Kidney epithelial cell (primary cell): ENCODE data around the gene KIDINS220. TPM values are rescaled to one million over a fixed set of nuclear protein-coding genes. Genes with fewer than 3 reads are reported as not detected.

ENCODE experiments used
- DNase-seq: peaks from one replicate; pipeline ENCODE4 v3.0.0-alpha.2; 2010; ENCODE audit warnings: low read depth
- H3K27me3 ChIP-seq: 2 replicates; pipeline ENCODE4 v1.6.0; 2011; ENCODE audit warnings: low read length; ENCODE audit not compliant: control insufficient read depth, insufficient read depth
- H3K36me3 ChIP-seq: 2 replicates; pipeline ENCODE4 v1.5.1; 2011; ENCODE audit warnings: low read length; ENCODE audit not compliant: control insufficient read depth, insufficient read depth
- H3K4me3 ChIP-seq: 2 replicates; pipeline ENCODE4 v1.5.1; 2011; ENCODE audit warnings: low read depth, mild to moderate bottlenecking, control low read depth, low read length
- total RNA-seq: library from RNA; depleted of rRNA; stranded (reverse); fragments of >200 nt; gene quantifications from 2 replicates; pipeline ENCODE4 v1.2.3, GENCODE V29; 2015
- TF ChIP-seq, protein P1 (sequence below): IDR thresholded peaks from 2 replicates; pipeline ENCODE4 v1.5.1; 2011; ENCODE audit warnings: mild to moderate bottlenecking, moderate library complexity, low read length, control low read depth, inconsistent platforms; ENCODE audit not compliant: insufficient read depth, poor library complexity, severe bottlenecking

The KIDINS220 gene
- total RNA-seq, 1 donor from 2014 or later, result 49.1 TPM

DNA sequence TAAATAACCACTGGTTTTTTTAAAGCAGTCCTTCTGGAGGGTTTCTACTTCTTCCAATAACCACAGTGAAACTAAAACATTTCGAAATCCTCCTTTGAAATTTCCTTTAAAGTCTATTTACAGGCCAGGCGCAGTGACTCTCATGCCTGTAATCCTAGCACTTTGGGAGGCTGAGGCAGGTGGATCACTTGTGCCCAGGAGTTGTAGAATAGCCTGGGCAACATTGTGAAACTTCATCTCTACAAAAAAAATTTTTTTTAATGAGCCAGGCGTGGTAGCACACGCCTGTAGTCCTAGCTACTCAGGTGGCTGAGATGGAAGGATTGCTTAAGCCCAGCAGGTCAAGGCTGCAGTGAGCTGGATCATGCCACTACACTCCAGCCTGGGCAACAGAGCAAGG is 15.2 kb downstream of the KIDINS220 start:
- no peak overlapping the region for H3K4me3 ChIP-seq
- TF ChIP-seq, protein P1, sequence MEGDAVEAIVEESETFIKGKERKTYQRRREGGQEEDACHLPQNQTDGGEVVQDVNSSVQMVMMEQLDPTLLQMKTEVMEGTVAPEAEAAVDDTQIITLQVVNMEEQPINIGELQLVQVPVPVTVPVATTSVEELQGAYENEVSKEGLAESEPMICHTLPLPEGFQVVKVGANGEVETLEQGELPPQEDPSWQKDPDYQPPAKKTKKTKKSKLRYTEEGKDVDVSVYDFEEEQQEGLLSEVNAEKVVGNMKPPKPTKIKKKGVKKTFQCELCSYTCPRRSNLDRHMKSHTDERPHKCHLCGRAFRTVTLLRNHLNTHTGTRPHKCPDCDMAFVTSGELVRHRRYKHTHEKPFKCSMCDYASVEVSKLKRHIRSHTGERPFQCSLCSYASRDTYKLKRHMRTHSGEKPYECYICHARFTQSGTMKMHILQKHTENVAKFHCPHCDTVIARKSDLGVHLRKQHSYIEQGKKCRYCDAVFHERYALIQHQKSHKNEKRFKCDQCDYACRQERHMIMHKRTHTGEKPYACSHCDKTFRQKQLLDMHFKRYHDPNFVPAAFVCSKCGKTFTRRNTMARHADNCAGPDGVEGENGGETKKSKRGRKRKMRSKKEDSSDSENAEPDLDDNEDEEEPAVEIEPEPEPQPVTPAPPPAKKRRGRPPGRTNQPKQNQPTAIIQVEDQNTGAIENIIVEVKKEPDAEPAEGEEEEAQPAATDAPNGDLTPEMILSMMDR, result no peak

DNA sequence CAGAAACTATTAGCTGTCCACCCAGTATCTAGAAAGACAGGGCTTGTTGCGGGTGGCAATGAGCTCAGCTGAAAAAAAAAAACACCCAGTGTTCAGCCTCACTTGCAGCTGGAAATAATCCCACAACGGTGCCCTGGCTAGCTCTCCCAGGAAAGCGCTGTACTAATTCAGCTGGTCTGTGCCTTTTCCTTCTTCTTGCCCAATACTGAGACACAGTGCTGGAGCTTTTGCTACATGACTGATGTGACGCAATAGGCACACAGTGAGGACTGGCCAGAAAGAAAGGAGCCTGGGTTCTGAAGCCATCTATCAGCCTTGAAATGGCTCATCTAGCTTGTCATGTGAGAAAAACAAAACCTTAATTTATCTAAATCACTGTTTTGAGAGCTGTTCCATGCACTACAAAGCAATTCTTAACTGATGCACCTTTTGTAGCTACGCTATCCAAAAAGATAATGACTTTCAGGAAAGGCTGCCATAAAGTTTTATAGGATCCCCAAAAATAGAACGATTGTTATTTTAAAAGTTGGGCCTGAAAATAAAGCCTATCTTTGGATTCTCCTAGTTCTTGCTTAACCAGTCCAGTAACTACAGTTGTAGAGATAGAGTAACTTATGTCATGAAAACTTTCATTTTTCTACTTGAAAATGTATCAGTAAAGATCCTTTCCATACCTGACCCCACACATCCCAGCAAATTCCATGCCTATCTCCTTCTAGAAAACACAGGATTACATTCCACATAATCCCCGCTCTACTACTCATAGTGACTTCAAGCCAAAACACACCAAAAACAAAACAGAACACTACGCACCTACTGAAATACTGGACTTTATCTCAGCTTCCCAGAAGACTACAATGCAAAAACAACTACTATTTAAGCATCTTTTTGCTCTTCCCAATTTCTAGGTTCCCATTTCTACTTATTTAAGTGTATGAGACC is 15.9 kb downstream of the KIDINS220 start:
- TF ChIP-seq, protein P1, result no peak
- no peak for DNase-seq
- Histone ChIP-seq H3K36me3 (no peaks in the 10 kb centered on the region), H3K27me3 (no peaks in the 10 kb centered on the region), H3K4me3 (no peak overlapping the region)

More for the DNA sequence above, 15.2 kb downstream of the KIDINS220 start:
- H3K27me3 ChIP-seq, result no peaks in the 10 kb centered on the region
- no peaks in the 10 kb centered on the region for H3K36me3 ChIP-seq
- no peak for DNase-seq

DNA sequence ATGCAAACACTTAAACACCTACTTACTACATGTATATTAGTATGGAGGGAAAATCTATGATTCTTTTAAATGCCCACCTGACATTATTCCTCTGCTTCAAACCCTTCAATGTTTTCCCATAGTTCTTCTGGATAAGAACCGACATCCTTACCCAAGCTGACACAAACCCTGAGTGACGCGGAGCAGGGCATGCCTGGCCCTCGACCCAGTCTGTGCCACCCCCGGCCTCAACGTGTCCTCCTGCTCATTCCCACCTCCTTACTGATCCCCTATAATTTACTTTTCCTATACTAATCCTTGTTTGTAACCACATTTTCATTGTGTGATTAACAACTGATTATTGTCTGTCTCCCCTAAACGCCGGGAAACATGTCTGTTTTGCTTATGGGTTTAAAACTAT is 17.5 kb downstream of the KIDINS220 start:
- Histone ChIP-seq H3K36me3 (no peaks in the 10 kb centered on the region), H3K27me3 (no peaks in the 10 kb centered on the region), H3K4me3 (no peak overlapping the region)
- no peak for DNase-seq
- TF ChIP-seq, protein P1, result no peak

DNA sequence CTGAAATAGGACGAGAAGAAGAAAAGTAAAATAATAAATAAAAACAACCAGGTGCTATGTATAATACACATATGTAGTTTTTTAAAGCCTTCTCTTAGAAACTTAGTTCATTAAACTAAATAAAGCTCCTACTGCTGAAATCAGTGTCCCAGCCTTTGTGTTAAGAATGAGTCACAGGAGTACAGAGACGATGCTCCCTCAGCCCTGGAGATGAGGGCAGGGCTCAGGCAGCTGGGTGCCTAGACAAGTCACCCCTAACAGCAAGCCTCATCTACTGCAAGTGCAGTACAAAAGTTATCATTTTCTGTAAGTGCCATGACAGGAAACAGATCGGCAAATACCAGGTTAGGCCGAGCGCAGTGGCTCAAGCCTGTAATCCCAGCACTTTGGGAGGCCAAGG is 18.2 kb downstream of the KIDINS220 start:
- DNase-seq, result no peak
- H3K36me3 ChIP-seq, result no peaks in the 10 kb centered on the region
- H3K27me3 ChIP-seq, result no peaks in the 10 kb centered on the region
- H3K4me3 ChIP-seq, result no peak overlapping the region
- TF ChIP-seq, protein P1, result no peak

DNA sequence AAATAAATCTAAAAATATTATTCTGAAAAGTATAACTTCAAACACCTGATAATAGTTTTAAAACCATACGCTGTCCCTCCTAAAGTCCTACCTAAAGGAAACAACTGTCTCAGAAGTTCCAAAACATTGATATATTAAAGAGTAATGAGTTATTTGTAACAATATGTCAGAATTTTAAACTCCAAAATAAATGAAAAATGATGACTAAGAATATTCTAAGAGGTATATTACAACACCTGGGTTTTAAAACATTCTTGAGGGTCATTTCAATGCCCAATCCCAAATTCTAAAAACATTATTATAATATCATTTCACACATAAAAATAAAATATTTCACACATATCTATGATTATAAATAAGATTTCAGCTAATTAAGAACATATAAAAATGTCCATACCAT is 20.2 kb downstream of the KIDINS220 start:
- TF ChIP-seq, protein P1, result no peak
- Histone ChIP-seq H3K36me3 (peaks cover under 1% of the 10 kb centered on the region), H3K4me3 (no peak overlapping the region), H3K27me3 (no peaks in the 10 kb centered on the region)
- DNase-seq, result no peak
